GM19438 (cell line): ENCODE data around the gene AUNIP.
"Not testable (repeated sequence)": the region's sequence is repeated elsewhere in the genome, so short reads cannot be mapped to it uniquely, and the experiment has no call there.

Source experiments
- ATAC-seq: cut with Tn5 transposase; IDR thresholded peaks from one replicate; pipeline ENCODE4 v1.9.1; 2021; ENCODE audit warnings: low read depth; ENCODE audit not compliant: unreplicated experiment

The AUNIP gene

DNA sequence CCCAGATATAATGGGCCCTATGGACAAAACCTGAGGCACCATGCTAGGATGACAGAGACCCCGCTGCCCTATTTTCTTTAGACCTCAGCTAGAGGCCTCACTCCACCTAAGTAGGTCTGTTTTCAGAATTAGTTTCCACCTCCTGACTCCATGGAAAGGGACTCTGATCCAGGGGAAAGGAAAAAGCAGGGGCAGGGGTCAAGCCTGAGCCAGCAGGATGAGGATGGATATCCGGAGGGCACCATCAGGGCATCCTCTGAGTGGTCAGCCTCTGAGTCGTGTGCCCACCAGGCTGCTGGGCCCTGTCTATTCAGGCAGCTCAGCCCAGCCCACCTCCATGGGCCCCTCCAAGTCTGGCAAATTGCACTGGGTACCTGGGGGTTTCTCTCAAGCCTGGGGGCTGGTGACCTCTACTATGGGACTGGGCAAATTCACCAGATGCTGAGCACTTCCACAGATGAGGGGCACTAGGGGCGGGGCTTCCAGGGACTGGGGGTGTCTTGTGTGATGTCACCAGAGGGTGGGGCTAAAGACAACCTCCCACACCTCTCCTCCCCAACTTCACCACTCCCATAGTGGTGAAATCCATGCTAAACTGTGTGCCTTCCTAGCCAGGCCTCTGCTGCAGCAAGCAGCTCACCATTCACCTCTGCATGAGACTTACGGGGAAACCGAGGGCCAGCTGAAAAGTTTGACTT, 10.8 kb upstream of the AUNIP start:
- no peak for ATAC-seq

DNA sequence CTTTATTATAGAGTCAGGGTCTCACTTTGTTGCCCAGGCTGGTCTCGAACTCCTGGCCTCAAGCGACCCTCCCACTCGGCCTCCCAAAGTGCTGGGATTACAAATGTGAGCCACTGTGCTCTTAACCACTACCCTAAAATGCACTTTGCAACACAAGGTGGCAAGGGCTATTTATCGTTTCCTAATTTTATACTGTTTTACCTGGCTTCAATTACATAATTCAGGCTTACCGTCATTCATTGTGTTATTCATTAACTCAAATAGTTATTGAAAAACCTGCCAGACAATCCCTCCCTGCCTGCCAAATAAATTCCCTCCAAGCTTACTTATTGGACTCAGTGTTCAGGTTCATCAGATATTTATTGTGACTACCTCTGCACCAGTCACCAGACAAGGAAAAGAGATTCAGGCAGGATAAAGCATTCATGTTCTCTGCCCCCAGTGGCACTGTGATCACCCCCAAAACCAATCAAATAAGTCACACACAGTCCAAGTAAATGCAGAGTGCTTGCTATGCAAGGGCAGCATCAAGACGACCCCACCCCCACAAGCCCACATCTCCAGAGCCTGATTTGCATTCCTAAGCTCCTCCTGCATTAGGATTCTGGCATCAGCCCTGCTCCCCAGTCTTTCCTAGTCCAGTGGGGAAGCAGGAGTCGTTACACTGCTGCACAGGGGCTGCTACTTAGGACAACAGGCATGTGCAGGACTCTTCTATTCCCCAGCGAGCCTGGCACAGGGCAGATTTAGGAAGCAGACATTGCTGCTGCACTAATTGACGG, 8.1 kb upstream of the AUNIP start:
- no peak for ATAC-seq

DNA sequence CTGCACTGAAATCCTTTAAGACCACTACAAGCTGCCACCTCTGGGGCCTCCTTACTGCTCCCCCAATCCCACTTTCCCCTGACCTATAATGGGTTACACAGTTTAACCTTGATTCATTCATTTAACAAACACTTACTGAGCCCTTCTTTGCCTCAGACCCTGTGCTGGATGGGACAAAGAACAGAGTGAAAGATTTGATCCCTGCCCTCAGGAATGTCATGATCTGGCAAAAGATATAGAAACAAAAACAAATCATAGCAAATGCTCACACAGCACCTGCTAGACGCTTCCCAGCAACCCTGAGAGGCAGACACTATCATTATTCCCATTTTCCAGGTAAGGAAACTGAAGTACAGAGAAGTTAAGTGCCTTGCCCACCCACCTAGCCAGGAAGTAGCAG, 7.0 kb upstream of the AUNIP start:
- no peak for ATAC-seq

GRCh38 chr1:25864434-25864833, 5.2 kb upstream of the AUNIP start:
- no peak for ATAC-seq

DNA sequence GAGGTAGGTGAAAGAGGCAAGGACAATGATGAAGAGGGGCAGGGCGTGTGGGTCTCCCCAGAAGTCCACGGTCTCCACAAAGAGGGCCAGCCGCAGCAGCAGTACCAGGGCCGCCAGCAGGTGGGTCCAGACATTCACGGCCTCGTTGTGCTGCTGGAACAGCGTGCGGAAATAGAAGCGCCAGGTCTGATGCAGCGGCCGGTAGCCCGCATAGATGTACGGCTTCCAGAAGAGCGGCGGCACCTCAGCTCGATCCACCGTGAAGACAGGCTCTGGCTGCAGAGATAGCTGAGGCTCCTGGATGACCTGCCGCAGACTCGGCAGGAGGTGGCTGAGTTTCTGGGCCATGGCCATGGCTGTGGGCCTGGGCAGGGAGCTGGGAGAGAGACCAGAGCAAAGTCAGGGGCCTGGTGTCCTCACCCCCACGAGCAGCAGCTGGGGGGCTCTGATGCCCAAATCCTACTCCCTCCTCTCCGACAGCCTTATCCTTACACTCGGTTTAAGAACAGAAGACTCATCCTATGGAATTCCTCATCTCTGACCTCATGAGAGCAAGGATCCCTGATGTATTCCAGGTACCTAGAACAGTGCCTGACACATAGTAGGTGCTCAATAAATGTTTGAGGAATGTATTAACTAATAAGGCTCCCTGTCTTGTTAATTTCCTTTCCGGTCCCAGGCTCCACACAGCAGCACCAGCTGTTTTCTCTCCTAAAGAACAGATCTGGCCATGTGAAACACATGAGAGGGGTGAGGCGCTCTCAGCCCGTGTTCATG, 4.4 kb upstream of the AUNIP start:
- no peak for ATAC-seq

DNA sequence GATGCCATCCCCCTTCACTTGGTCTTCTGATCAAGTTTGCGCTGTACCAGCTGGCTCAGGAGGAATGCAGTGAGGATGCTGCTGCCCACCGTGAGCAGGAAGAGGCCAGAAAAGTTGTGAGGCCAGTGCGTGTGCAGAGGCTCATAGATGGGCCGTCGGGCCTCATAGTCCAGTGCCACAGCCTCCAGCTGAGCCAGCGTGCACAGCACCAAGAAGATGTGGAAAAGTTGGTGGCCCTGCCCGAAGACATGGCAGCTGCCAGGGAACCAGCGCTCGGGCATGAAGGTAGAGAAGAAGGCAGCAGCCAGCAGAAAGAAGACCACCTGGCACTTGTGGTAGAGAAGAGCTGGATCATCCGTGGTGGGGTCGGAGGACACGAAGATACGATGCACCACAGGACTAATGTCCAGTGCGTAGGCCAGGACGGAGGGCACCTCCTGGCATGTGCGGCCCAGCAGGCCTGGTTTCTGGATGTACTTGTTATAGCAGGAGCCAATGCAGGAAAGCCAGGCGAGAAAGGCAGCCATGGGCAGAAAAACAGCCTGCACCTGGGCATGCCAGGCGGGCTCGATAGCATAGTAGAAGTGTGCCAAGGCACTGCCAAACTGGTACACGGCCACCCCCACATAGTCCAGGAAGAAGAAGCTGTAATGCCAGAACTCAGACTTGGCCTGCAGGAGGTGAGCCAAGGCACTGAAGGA, 3.7 kb upstream of the AUNIP start:
- no peak for ATAC-seq

DNA sequence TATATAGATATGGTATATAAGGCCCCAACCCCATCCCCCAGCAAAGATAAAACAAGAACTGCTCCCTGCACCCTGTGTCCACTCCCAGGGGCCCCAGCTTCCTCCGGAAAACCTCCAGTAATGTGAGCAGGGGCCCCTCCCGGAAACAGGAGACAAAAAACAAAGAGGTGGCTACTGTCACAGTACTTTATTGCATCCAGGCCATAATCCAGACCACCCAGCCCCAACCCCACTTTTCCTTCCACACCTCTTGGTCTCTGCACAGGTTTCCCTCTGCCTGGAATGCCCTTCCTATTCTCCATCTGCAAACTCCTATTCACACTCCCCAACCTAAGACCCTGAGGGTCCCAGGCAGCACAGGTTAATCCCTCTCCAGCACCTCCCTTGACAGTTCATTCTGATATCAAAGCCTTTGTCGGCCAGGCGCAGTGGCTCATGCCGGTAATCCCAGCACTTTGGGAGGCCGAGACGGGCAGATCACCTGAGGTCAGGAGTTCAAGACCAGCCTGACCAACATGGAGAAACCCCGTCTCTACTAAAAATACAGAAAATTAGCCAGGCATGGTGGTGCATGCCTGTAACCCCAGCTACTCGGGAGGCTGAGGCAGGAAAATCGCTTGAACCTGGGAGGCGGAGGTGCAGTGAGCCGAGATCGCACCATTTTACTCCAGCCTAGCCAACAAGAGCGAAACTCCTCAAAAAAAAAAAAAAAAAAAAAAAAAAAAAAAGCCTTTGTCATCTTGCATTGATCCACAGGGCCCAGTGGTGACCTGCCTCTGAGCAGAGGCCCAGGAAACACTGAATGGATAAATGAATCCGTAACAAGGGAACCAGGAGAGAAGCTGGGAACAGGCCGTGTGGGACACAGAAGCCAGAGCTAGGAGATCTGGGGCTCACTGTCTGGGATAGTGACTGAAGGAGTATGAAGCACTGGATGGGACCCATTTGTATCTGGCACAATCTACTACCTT, 2.3 kb upstream of the AUNIP start:
- ATAC-seq, result no peak

GRCh38 chr1:25858494-25858893, 763 bp downstream of the AUNIP start:
- ATAC-seq, result no peak

DNA sequence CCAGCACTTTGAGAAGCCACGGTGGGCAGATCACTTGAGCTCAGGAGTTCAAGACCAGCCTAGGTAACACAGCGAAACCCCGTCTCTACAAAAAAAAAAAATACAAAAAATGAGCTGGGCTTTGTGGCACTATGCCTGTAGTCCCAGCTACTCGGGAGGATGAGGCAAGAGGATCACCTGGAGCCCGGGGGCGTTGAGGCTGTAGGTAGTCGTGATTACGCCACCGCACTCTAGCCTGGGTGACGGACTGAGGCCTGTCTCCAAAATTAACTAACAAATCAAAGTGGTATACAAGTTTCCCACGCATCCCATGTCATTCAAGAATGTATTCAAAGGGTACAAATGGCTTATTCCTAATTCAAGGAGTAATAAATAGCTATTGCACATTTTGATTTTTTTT, 2.4 kb downstream of the AUNIP start:
- no peak for ATAC-seq

- ATAC-seq, result no peak
These were observed 4.7 kb downstream of the AUNIP start for GRCh38 chr1:25854554-25854953.

DNA sequence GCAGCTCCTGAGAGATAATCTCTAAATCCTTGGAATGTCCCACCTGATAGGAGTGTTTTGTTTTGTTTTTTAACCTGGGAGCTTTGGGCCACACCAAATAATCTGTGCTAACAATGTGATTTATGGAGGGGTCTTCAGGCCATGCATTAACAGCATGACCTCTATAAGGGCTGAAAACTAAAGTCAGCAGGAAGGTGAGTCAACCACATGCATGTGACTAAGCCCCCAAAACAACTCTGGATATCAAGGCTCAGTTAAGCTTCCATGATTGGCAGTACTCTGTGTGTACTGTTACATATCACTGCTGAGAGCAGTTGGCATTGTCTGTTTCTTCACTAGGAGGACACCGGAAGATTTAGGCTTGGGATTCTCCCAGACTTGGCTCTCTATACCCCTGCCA, 10.7 kb downstream of the AUNIP start:
- no peak for ATAC-seq

DNA sequence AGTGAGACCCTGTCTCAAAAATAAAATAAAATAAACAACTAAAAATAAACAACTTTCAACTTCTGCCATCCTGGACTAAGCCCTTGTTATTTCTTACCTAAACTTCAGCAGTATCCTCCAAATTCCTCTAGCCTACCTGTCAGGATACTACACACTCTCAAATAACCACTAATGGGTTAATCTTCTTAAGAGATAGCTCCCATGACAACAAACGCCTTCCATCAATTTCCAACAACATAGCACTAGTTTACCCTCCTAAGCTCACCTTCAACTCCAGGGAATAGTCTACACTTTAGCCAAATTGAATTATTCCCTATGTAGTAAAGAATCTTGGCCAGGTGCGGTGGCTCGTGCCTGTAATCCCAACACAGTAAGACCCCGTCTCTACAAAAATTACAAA, 11.3 kb downstream of the AUNIP start:
- ATAC-seq, result no peak

DNA sequence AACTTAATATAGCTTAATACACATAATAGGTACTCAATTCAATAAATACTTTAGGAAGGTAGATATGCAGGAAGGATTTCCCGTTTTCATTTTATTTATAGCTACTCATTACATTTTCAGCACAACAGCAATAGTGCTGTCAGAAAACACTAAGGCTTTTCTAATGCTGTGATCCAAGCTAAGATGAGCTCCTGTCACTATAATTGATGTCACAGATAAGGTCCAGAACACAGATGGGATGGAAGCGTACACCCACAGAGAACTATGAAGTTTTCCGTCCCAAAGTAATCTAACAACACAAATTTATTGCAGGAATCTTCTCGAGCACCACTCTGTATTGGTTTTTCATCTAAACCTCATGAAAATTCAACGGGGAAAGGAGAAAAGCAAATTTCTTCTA, 13.6 kb downstream of the AUNIP start:
- ATAC-seq, result no peak

DNA sequence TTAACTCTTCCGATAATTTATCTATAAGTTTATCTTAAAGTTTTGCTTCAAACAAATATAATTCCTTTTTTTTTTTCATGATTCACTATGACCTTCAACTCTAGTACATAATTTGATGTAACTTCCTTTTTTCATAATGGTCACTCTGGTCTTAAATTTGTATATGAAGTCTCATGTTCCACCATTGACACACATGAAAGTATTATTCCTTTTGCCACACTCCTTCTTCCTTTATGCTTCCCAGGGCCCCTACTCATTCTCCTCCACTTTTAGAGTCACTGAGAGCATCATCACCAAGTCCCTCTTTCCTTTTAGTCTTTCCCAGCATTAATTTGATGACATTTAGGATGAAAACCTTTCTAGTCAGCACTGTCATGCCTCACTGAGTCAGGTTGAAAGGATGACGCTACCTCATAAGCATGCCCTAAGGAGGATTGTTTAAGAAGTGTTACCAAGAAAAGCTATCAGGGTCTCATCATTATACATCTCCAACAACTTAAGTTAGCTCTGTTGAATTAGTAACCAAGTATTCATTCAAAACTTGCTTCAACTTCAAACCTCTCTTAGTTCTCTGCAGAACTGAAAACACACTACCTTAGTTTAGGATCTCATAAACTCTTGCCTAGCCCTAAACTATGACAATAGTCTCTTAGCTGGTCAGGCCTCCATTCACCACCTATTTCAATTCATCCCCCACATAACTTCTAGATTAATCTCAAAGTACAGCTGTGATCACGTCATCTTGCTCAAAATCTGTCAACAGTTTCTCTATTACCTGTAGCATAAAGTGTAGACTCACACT, 14.5 kb downstream of the AUNIP start:
- ATAC-seq, result no peak

DNA sequence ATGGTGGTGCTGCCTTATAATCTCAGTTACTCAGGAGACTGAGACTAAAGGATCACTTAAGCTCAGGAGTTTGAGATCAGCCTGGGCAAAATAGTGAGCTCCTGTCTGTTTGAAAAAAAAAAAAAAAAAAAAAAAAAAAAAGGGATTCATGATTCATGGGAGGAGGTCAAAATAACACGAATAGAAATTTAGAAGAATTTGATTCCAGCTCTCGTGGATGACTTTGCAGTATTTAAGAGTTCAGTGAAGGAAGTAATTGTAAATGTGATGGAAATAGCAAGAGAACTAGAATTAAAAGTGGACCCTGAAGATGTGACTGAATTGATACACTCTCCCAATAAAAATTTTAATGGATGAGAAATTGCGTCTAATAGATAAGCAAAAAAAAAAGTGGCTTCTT, 15.8 kb downstream of the AUNIP start:
- no peak for ATAC-seq

DNA sequence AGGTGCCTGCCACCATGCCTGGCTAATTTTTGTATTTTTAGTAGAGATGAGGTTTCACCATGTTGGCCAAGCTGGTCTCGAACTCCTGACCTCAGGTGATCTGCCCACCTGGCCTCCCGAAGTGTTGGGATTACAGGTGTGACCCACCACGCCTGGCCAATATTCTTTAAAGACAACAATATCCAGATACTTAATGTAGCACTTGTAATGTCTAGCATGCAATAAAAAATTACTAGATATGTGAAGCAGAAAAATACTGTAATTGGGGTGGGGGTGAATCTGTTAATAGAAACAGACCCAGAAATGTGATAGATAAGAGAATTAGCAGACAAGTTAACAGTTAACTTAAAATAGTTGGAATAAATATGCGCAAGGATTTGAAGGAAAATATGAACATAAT, 19.4 kb downstream of the AUNIP start:
- not testable (repeated sequence) for ATAC-seq

- no peak for ATAC-seq
These were observed 21.9 kb downstream of the AUNIP start for GRCh38 chr1:25837262-25837875.

- no peak for ATAC-seq
These were observed 22.6 kb downstream of the AUNIP start for GRCh38 chr1:25836695-25837094.

GRCh38 chr1:25834894-25835293, 24.4 kb downstream of the AUNIP start:
- no peak for ATAC-seq
